HG02884 (cell line): Measurements from ENCODE around the gene CNKSR1.

Source experiments
- ATAC-seq: cut with Tn5 transposase; IDR thresholded peaks from one replicate; pipeline ENCODE4 v1.9.1; 2021; ENCODE audit warnings: mild to moderate bottlenecking, moderate library complexity; ENCODE audit not compliant: unreplicated experiment

Gene CNKSR1

GRCh38 chr1:26184086-26184485 is 6.8 kb downstream of the CNKSR1 start:
- ATAC-seq: no peak

- no peak for ATAC-seq
These were observed 7.6 kb downstream of the CNKSR1 start for GRCh38 chr1:26184883-26185282.

- ATAC-seq: no peak
These were observed 10.6 kb downstream of the CNKSR1 start for GRCh38 chr1:26187882-26188281.

GRCh38 chr1:26188477-26188876 is 11.2 kb downstream of the CNKSR1 start:
- ATAC-seq: no peak

GRCh38 chr1:26189331-26189730 is 12.0 kb downstream of the CNKSR1 start:
- no peak for ATAC-seq

GRCh38 chr1:26189751-26190275 is 12.5 kb downstream of the CNKSR1 start:
- no peak for ATAC-seq

GRCh38 chr1:26190373-26190987 is 13.2 kb downstream of the CNKSR1 start, which contains the start of gene CATSPER4:
Gene CATSPER4 (plus strand): TSS chr1:26190602. CDS start chr1:26190628, 26 bp downstream.
- ATAC-seq: no peak

- ATAC-seq: no peak
These were observed 14.4 kb downstream of the CNKSR1 start for GRCh38 chr1:26191739-26192138.

GRCh38 chr1:26195805-26196204 is 18.5 kb downstream of the CNKSR1 start:
- ATAC-seq: no peak

- ATAC-seq: no peak
These were observed 20.0 kb downstream of the CNKSR1 start for GRCh38 chr1:26197301-26197700.

GRCh38 chr1:26197813-26198212 is 20.5 kb downstream of the CNKSR1 start:
- ATAC-seq: no peak

GRCh38 chr1:26200413-26200812 is 23.1 kb downstream of the CNKSR1 start:
- ATAC-seq: no peak

- ATAC-seq: no peak
These were observed 26.5 kb downstream of the CNKSR1 start for GRCh38 chr1:26203642-26204318.

- ATAC-seq: no peak
These were observed 33.0 kb downstream of the CNKSR1 start for GRCh38 chr1:26210147-26210870.

GRCh38 chr1:26212726-26213125 is 35.4 kb downstream of the CNKSR1 start:
- ATAC-seq: no peak

GRCh38 chr1:26213335-26213905 is 36.1 kb downstream of the CNKSR1 start:
- no peak for ATAC-seq

- no peak for ATAC-seq
These were observed 38.0 kb downstream of the CNKSR1 start for GRCh38 chr1:26215246-26215645.

- ATAC-seq: no peak
These were observed 41.7 kb downstream of the CNKSR1 start for GRCh38 chr1:26218906-26219494.

- no peak for ATAC-seq
These were observed 43.1 kb downstream of the CNKSR1 start for GRCh38 chr1:26220199-26220912.

GRCh38 chr1:26221094-26221493 is 43.8 kb downstream of the CNKSR1 start:
- no peak for ATAC-seq
